ENCODE results near the gene NUDT8.
"Not testable (repeated sequence)": the region's sequence is repeated elsewhere in the genome, so short reads cannot be mapped to it uniquely, and the experiment has no call there.

Gene NUDT8

GRCh38 chr11:67659651-67660165, 30.0 kb upstream of the NUDT8 start:
- DNase-seq: not testable (repeated sequence)

GRCh38 chr11:67657300-67657699, 27.6 kb upstream of the NUDT8 start:
- no peak for DNase-seq

GRCh38 chr11:67656278-67656922, 26.7 kb upstream of the NUDT8 start:
- DNase-seq: no peak

GRCh38 chr11:67654225-67654624, 24.5 kb upstream of the NUDT8 start:
- DNase-seq: no peak

- no peak for DNase-seq
Measured at GRCh38 chr11:67652965-67653845, 23.5 kb upstream of the NUDT8 start.

GRCh38 chr11:67651976-67652781, 22.4 kb upstream of the NUDT8 start:
- DNase-seq: no peak

- no peak for DNase-seq
Measured at GRCh38 chr11:67649634-67650510, 20.1 kb upstream of the NUDT8 start.

GRCh38 chr11:67648796-67649613, 19.3 kb upstream of the NUDT8 start:
- no peak for DNase-seq

- no peak for DNase-seq
Measured at GRCh38 chr11:67648140-67648795, 18.5 kb upstream of the NUDT8 start.

GRCh38 chr11:67647471-67647870, 17.7 kb upstream of the NUDT8 start:
- no peak for DNase-seq

GRCh38 chr11:67646535-67647336, 17.0 kb upstream of the NUDT8 start:
- no peak for DNase-seq

GRCh38 chr11:67645521-67646461, 16.1 kb upstream of the NUDT8 start:
- DNase-seq: no peak

- DNase-seq: no peak
Measured at GRCh38 chr11:67644472-67645418, 15.0 kb upstream of the NUDT8 start.

- no peak for DNase-seq
Measured at GRCh38 chr11:67644042-67644441, 14.3 kb upstream of the NUDT8 start.

GRCh38 chr11:67642173-67643120, 12.7 kb upstream of the NUDT8 start:
- DNase-seq: no peak

Data from NCI-H1105 (cell line).